ENCODE measurements around the gene TELO2.

TELO2 gene

DNA sequence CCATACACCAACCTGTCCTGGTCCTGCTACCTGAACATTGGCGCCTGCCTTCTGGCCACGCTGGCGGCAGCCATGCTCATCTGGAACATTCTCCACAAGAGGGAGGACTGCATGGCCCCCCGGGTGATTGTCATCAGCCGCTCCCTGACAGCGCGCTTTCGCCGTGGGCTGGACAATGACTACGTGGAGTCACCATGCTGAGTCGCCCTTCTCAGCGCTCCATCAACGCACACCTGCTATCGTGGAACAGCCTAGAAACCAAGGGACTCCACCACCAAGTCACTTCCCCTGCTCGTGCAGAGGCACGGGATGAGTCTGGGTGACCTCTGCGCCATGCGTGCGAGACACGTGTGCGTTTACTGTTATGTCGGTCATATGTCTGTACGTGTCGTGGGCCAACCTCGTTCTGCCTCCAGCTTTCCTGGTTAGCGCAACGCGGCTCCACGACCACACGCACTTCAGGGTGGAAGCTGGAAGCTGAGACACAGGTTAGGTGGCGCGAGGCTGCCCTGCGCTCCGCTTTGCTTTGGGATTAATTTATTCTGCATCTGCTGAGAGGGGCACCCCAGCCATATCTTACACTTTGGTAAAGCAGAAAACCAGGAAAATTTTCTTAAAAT is 61.8 kb downstream of the TELO2 start:
- no peak for DNase-seq (ENCODE audit: low read depth)

DNA sequence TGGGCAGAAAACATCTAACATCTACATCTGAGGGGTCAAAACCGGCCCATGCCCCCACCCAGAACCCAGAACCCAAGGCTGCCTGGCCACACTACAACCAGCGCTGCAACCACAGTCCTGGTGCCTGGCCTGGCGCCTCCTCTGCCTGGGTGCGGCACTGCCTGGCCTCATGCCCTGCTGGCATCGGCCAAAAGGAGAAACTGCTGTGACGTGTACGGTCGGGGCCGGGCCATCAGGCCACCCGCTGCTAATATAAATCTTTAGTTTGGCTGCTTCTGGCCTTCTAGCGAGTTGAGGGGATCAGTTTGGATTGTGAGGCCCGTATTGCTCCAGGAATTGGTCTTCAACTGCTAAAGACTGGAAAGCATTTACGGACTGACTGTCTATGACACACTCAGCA is 63.1 kb downstream of the TELO2 start:
- no peak for DNase-seq (ENCODE audit: low read depth)

DNA sequence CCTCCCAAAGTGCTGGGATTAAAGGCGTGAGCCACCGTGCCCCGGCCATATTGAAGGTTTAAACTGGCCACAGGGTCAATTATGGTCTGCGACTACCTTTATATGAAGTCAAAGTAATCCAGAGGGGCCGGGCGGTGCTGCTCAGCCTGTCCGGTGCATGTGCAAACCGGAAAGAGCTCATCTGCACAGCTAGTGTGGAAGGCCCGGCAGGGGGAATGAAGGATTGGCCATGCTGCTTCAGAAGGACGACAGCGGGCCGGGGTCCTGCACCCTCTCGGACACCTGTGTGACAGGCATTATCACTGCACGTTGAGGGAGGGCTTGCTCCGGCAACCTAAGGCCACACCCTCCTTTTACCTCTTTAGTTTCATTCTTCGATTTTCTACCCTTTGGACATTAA is 63.9 kb downstream of the TELO2 start:
- no peak for DNase-seq (ENCODE audit: low read depth)

DNA sequence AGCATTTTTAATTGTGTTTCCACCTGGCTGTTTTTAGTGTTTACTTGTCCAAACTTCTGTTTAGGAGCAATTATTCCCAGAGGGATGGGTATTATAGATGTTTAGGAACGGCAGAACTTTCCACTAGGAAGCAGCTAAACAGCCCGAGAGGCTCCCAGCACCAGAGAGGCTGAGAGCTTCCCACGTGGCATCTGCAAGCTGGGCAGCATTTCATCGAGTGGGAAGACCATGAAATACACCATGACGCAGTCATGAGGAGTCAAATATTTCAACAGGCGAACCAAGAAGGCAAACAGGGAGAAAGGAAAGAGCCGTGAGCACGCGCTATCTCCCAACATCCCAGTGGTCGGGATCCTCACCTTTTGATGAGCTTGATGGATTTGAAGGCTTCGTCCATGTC is 64.4 kb downstream of the TELO2 start:
- no peak for DNase-seq (ENCODE audit: low read depth)

- no peak for DNase-seq (ENCODE audit: low read depth)
Observed at GRCh38 chr16:1559446-1559975, 66.4 kb downstream of the TELO2 start.

Data from ELR (cell line).